Measurements from ENCODE around the gene AVEN. TPM values are rescaled to one million over a fixed set of nuclear protein-coding genes. Genes with fewer than 3 reads are reported as not detected.

The AVEN gene
- total RNA-seq, 1 donor from 2014 or later = 51.3 TPM

DNA sequence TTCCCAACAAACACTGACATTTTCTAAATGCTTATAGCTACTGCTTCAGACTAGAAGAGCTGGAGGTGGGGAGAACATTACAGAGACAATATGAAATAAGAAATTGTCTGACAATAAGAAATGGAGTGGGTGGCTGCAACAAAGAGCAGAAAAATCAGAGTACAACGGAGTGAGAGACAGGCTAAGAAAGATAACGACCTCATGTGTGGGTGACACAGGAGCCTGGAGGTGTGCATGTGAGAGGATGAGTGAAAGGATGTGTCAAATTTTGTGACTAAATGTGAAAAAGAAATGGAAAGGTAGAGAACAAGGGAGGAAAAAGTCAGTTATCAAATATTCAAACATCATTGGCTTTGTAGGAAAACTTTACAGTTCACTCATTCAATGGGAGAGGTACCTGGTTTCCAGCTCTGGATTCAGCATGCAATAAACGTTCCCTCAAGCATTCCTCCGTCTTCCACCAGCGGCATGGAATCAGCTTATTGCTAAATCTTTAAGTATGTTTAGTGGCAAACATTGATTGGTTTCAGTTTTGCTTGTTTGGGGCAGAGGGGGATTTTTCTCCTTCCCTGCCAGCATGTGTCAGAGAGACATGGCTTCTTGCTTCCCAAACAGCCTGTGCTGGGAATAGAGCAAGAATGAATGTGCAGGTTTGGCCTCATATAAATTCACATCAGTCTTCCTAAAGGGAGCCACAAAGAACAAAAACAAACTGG, 174.5 kb downstream of the AVEN start:
- no peak for TF ChIP-seq CTCF (IDR thresholded peaks at IDR 0.05; ENCODE audit: insufficient read depth, low read length, severe bottlenecking)
- no peak overlapping the region for H3K4me3 ChIP-seq (ENCODE audit: low read depth, low read length)
- H3K27me3 ChIP-seq (ENCODE audit: control insufficient read depth, insufficient read depth, low read length) = no peaks in the 10 kb centered on the region
- H3K36me3 ChIP-seq (ENCODE audit: control insufficient read depth, insufficient read depth, low read length) = no peaks in the 10 kb centered on the region
- FAIRE-seq = no peak
- DNase-seq (ENCODE audit: low read depth) = no peak

DNA sequence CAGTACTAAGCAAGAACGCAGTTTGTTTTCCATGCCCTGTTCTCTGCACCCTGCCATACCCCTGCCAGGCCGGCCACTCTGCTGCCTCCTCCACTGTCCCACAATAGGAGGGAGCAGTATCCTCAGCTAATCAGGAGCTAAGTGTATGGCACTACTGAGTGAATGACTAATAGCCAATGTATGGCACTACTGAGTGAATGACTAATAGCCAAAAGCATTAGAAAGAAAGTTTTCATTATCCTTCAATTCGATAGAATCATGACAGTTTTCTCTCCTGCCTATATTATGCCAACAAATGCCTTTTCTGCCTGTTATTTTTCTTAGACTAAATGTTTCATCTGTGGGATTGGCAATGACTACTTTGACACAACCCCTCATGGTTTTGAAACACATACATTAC, 178.2 kb downstream of the AVEN start:
- DNase-seq (ENCODE audit: low read depth) = peak; percentile 78

DNA sequence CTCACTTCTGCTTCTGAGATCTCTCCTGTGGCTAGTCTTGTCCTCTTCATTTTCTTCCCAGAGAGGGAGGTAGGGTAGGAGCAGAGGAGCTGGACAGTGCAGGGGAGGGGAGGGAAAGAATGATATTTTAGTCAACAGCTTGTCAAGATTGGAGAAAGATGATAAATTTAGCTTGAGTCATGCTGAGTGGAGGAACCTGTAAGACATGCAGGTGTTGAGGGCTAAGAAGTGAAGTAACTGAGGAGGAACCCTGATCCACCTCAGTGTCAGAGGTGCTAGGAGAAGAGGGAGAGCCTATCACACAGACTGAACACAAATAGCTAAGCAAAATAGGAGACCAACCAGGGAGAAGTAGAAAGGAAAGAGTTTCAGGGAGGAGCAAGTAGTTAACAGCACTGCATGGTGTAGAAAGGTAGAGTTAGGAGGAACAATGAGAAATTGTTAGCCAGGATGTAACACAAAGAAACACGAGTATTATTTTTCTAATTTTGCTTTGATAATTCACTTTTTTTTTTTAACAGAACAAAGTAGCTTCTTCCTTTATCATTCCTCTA, 178.9 kb downstream of the AVEN start:
- Histone ChIP-seq H3K27me3 (ENCODE audit: control insufficient read depth, insufficient read depth, low read length) (no peaks in the 10 kb centered on the region), H3K4me3 (ENCODE audit: low read depth, low read length) (no peak overlapping the region), H3K36me3 (ENCODE audit: control insufficient read depth, insufficient read depth, low read length) (peaks cover 1% of the 10 kb centered on the region)
- FAIRE-seq (no peak), DNase-seq (ENCODE audit: low read depth) (peak; percentile 33)
- no peak for TF ChIP-seq CTCF (IDR thresholded peaks at IDR 0.05; ENCODE audit: insufficient read depth, low read length, severe bottlenecking)

More for the DNA sequence above, 178.2 kb downstream of the AVEN start:
- TF ChIP-seq CTCF (IDR thresholded peaks at IDR 0.05; ENCODE audit: insufficient read depth, low read length, severe bottlenecking) = no peak
- H3K27me3 ChIP-seq (ENCODE audit: control insufficient read depth, insufficient read depth, low read length) = no peaks in the 10 kb centered on the region
- H3K4me3 ChIP-seq (ENCODE audit: low read depth, low read length) = no peak overlapping the region
- H3K36me3 ChIP-seq (ENCODE audit: control insufficient read depth, insufficient read depth, low read length) = peaks cover 1% of the 10 kb centered on the region
- FAIRE-seq = no peak

DNA sequence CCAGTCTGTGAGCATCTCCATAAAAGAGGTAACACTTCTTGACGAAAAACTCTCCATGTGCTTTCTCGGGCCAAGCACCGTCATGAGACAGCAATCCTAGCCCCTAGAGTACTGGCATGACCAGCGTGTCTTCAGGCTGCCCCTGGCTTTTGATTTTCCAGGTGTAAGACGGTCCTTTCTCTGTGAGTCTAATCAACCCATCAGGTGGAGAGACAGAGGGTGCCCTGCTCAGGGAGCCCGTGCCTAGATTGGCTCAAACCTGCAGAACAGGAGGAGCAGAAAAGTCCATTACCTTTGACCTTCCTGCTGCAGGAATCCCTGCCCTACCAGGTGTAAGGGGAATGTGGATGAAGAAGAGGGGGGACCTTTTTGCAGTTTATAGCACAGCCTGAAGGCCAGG, 180.2 kb downstream of the AVEN start:
- H3K27me3 ChIP-seq (ENCODE audit: control insufficient read depth, insufficient read depth, low read length) = no peaks in the 10 kb centered on the region
- FAIRE-seq = no peak
- no peak for TF ChIP-seq CTCF (IDR thresholded peaks at IDR 0.05; ENCODE audit: insufficient read depth, low read length, severe bottlenecking)

GRCh38 chr15:33857726-33858125, 181.3 kb downstream of the AVEN start:
- no peak for FAIRE-seq
- peaks cover 1% of the 10 kb centered on the region for H3K36me3 ChIP-seq (ENCODE audit: control insufficient read depth, insufficient read depth, low read length)
- H3K27me3 ChIP-seq (ENCODE audit: control insufficient read depth, insufficient read depth, low read length) = no peaks in the 10 kb centered on the region
- no peak for DNase-seq (ENCODE audit: low read depth)
- no peak overlapping the region for H3K4me3 ChIP-seq (ENCODE audit: low read depth, low read length)
- no peak for TF ChIP-seq CTCF (IDR thresholded peaks at IDR 0.05; ENCODE audit: insufficient read depth, low read length, severe bottlenecking)

More for the DNA sequence above, 180.2 kb downstream of the AVEN start:
- Histone ChIP-seq H3K4me3 (ENCODE audit: low read depth, low read length) (no peak overlapping the region), H3K36me3 (ENCODE audit: control insufficient read depth, insufficient read depth, low read length) (peaks cover 1% of the 10 kb centered on the region)
- no peak for DNase-seq (ENCODE audit: low read depth)

Measured in bronchial epithelial cell (primary cell).